MM.1S (cell line): ENCODE results near the gene TCAIM.

Experiments
- DNase-seq: peaks from one replicate; pipeline ENCODE4 v3.0.0-alpha.2; 2015
- H2AFZ ChIP-seq: fragments of 300-600 bp; sonication (generic); 2 replicates; pipeline ENCODE4 v1.6.0; 2016; ENCODE audit warnings: antibody characterized with exemption, low read length
- H3F3A ChIP-seq: fragments of 300-600 bp; sonication (generic); 2 replicates; pipeline ENCODE4 v1.6.1; 2016; ENCODE audit warnings: mild to moderate bottlenecking, antibody characterized with exemption, low read length, moderate library complexity, mixed read lengths; ENCODE audit not compliant: insufficient read depth
- H3K27ac ChIP-seq: fragments of 300-600 bp; sonication (generic); 2 replicates; pipeline ENCODE4 v1.5.1; 2016; ENCODE audit warnings: mild to moderate bottlenecking, low read length
- H3K27me3 ChIP-seq: fragments of 300-600 bp; sonication (generic); replicated peaks from 2 replicates; pipeline ENCODE4 v1.6.0; 2016; ENCODE audit warnings: low read length; ENCODE audit not compliant: insufficient read depth
- H3K36me3 ChIP-seq: fragments of 300-600 bp; sonication (generic); replicated peaks from 2 replicates; pipeline ENCODE4 v1.6.1; 2016; ENCODE audit warnings: mild to moderate bottlenecking, low read length, mixed read lengths; ENCODE audit not compliant: insufficient read depth
- H3K4me1 ChIP-seq: fragments of 300-600 bp; sonication (generic); 2 replicates; pipeline ENCODE4 v1.6.1; 2016; ENCODE audit warnings: low read length, mixed read lengths
- H3K4me2 ChIP-seq: fragments of 300-600 bp; sonication (generic); 2 replicates; pipeline ENCODE4 v1.6.0; 2016; ENCODE audit warnings: low read depth, low read length
- H3K4me3 ChIP-seq: fragments of 300-600 bp; sonication (generic); 2 replicates; pipeline ENCODE4 v1.5.1; 2016; ENCODE audit warnings: low read length, mixed read lengths
- H3K79me2 ChIP-seq: fragments of 300-600 bp; sonication (generic); 2 replicates; pipeline ENCODE4 v1.6.1; 2016; ENCODE audit warnings: mixed run types, low read length, mixed read lengths
- H3K9ac ChIP-seq: fragments of 300-600 bp; sonication (generic); 2 replicates; pipeline ENCODE4 v1.6.1; 2016; ENCODE audit warnings: low read length, mixed read lengths
- H3K9me2 ChIP-seq: fragments of 300-600 bp; sonication (generic); replicated peaks from 2 replicates; pipeline ENCODE4 v1.6.1; 2016; ENCODE audit warnings: mild to moderate bottlenecking, low read length, mixed read lengths; ENCODE audit not compliant: insufficient read depth
- H3K9me3 ChIP-seq: fragments of 300-600 bp; sonication (generic); replicated peaks from 2 replicates; pipeline ENCODE4 v1.6.1; 2016; ENCODE audit warnings: mild to moderate bottlenecking, low read length, mixed read lengths; ENCODE audit not compliant: insufficient read depth
- H4K20me1 ChIP-seq: fragments of 300-600 bp; sonication (generic); 2 replicates; pipeline ENCODE4 v1.6.1; 2016; ENCODE audit warnings: mild to moderate bottlenecking, low read length, moderate library complexity, mixed read lengths; ENCODE audit not compliant: insufficient read depth
- EZH2 ChIP-seq: fragments of 300-600 bp; sonication (generic); optimal IDR thresholded peaks from 2 replicates; pipeline ENCODE3; 2017; ENCODE audit warnings: low read depth, mild to moderate bottlenecking, antibody characterized with exemption, low read length, mixed read lengths
- EZH2phosphoT487 ChIP-seq: fragments of 300-600 bp; sonication (generic); IDR thresholded peaks from 2 replicates; pipeline ENCODE4 v1.6.1; 2018; ENCODE audit warnings: antibody characterized with exemption, low read length
- TF ChIP-seq, protein P1 (sequence below): fragments of 300-600 bp; sonication (generic); IDR thresholded peaks from 2 replicates; pipeline ENCODE4 v1.5.1; 2016; ENCODE audit warnings: antibody characterized with exemption, low read length, mixed read lengths

TCAIM gene

DNA sequence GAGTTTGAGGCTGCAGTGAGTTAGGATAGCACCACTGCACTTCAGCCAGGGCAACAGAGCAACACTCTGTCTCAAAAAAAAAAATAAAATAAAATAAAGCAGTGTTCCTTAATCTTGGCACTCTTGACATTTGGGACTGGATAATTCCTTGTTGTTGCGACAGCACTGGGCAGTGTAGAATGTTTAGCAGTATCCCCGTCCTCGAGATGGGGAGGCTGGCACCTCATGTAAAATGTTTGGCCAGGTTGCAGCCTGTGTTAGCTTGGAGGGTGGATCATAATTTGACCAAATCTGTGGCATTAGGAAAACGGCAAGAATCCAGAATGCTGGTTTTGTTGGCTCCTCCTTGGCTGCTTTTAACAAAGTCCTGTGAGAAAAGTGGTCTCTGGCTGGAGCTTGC, 91.9 kb downstream of the TCAIM start:
- Histone ChIP-seq H4K20me1 (no peaks in the 10 kb centered on the region), H3K9me3 (no peaks in the 10 kb centered on the region), H3K36me3 (no peaks in the 10 kb centered on the region), H3K4me2 (no peak overlapping the region), H2AFZ (no peak overlapping the region), H3K79me2 (no peaks in the 10 kb centered on the region), H3K27me3 (no peaks in the 10 kb centered on the region), H3K27ac (no peak overlapping the region), H3K4me1 (no peaks in the 10 kb centered on the region), H3F3A (no peaks in the 10 kb centered on the region), H3K4me3 (no peak overlapping the region), H3K9ac (no peak overlapping the region), H3K9me2 (no peaks in the 10 kb centered on the region)
- TF ChIP-seq, protein P1, sequence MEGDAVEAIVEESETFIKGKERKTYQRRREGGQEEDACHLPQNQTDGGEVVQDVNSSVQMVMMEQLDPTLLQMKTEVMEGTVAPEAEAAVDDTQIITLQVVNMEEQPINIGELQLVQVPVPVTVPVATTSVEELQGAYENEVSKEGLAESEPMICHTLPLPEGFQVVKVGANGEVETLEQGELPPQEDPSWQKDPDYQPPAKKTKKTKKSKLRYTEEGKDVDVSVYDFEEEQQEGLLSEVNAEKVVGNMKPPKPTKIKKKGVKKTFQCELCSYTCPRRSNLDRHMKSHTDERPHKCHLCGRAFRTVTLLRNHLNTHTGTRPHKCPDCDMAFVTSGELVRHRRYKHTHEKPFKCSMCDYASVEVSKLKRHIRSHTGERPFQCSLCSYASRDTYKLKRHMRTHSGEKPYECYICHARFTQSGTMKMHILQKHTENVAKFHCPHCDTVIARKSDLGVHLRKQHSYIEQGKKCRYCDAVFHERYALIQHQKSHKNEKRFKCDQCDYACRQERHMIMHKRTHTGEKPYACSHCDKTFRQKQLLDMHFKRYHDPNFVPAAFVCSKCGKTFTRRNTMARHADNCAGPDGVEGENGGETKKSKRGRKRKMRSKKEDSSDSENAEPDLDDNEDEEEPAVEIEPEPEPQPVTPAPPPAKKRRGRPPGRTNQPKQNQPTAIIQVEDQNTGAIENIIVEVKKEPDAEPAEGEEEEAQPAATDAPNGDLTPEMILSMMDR: no peak
- no peak for TF ChIP-seq EZH2phosphoT487
- TF ChIP-seq EZH2: no peak
- DNase-seq: no peak

DNA sequence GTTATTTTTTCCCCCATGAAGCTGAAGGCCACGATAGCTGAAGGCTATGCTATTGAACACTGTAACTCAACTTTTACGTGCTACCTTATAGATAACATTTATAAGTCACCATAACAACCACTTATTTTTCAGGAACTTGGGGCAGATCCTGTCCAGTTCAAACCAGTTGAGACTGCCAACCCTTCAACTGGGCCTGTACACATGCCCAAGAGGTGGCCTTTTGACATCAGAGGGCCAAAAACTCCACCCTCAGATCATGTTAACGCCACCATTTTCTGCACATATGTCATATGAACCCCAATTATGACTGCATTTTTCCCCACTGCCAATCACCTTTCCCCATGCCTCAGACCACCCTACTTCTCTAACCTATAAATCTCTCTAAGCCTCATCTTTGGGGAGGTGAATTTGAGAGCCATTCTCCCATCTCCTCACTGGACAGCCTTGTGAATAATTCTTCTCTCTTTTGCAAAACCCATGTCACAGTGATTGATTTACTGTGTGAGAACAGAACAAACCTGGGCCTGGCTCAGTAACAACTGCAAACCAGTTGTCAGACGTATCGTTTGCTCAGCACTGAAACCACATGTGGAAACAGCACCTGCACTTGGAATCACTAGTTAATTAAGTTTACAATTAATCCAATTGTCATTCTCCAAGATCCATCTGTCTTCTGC, 96.4 kb downstream of the TCAIM start:
- H3K27ac ChIP-seq: no peak overlapping the region
- no peak for DNase-seq

DNA sequence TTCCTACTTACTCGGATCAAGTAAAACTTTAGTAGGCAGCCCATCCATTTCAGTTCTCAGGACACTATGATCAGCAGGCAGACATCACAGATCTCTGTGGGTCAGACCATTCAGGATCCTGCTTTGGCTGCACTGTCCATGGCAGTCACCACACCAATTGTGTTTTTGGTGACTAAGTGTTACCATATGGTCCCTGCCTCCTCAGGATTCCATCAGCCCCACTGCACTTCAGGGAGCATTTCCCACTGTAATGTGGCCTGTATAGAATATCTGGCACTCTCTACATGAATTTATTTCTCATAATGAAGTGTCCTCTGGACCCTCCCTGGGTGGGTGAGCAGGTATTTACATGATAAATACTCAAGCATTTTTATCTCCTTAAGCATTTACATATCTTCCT, 97.6 kb downstream of the TCAIM start:
- no peaks in the 10 kb centered on the region for H3K9me2 ChIP-seq
- no peak overlapping the region for H3K27ac ChIP-seq
- no peaks in the 10 kb centered on the region for H3K9me3 ChIP-seq
- no peak for DNase-seq
- peaks cover 5% of the 10 kb centered on the region; the same call in 1 of the 2 replicates for H4K20me1 ChIP-seq
- H3K27me3 ChIP-seq: no peaks in the 10 kb centered on the region
- H3K4me2 ChIP-seq: no peak overlapping the region
- no peak overlapping the region for H2AFZ ChIP-seq
- no peaks in the 10 kb centered on the region for H3K79me2 ChIP-seq
- H3K36me3 ChIP-seq: no peaks in the 10 kb centered on the region
- no peak overlapping the region for H3K9ac ChIP-seq
- TF ChIP-seq, protein P1: no peak
- TF ChIP-seq EZH2: no peak
- no peak for TF ChIP-seq EZH2phosphoT487
- peaks cover 15% of the 10 kb centered on the region for H3K4me1 ChIP-seq
- H3F3A ChIP-seq: peaks cover 15% of the 10 kb centered on the region
- no peak overlapping the region for H3K4me3 ChIP-seq

More for the DNA sequence above, 96.4 kb downstream of the TCAIM start:
- no peaks in the 10 kb centered on the region for H4K20me1 ChIP-seq
- peaks cover 7% of the 10 kb centered on the region for H3F3A ChIP-seq
- H3K9me2 ChIP-seq: no peaks in the 10 kb centered on the region
- peaks cover 7% of the 10 kb centered on the region for H3K4me1 ChIP-seq
- no peak overlapping the region for H3K9ac ChIP-seq
- H3K79me2 ChIP-seq: no peaks in the 10 kb centered on the region
- no peak overlapping the region for H3K4me3 ChIP-seq
- H2AFZ ChIP-seq: no peak overlapping the region
- no peaks in the 10 kb centered on the region for H3K9me3 ChIP-seq
- TF ChIP-seq EZH2phosphoT487 (no peak), EZH2 (no peak)
- TF ChIP-seq, protein P1: no peak
- H3K36me3 ChIP-seq: no peaks in the 10 kb centered on the region
- H3K4me2 ChIP-seq: no peak overlapping the region
- no peaks in the 10 kb centered on the region for H3K27me3 ChIP-seq
